Natural killer cell (primary cell): ENCODE results near the gene TGFB1. TPM values are rescaled to one million over a fixed set of nuclear protein-coding genes. Genes with fewer than 3 reads are reported as not detected.

Experiments used
- ATAC-seq, 3 donors: fragments of 150-1000 bp in 2 of 3; fragments of 200-7000 bp in 1 of 3; cut with Tn5 transposase; 1 replicate in 1 of 3; 2 replicates in 2 of 3; pipeline ENCODE4 v1.10.0; 2021; ENCODE audit warnings: mild to moderate bottlenecking in 2 of 3, moderate library complexity in 2 of 3
- DNase-seq, 2 donors: peaks; one replicate each; pipeline versions ENCODE4 v3.0.0 to v3.0.0-alpha.2; 2013 to 2021; ENCODE audit warnings: mixed read lengths in 1 of 2
- H3K27ac ChIP-seq: one replicate; pipeline ENCODE4 v1.5.1; 2013; ENCODE audit warnings: mild to moderate bottlenecking, low read length
- H3K27me3 ChIP-seq: one replicate; pipeline ENCODE4 v1.6.1; 2013; ENCODE audit warnings: low read length; ENCODE audit not compliant: control insufficient read depth, insufficient read depth
- H3K36me3 ChIP-seq: one replicate; pipeline ENCODE4 v1.6.1; 2013; ENCODE audit warnings: low read length; ENCODE audit not compliant: control insufficient read depth, insufficient read depth
- H3K4me1 ChIP-seq: one replicate; pipeline ENCODE4 v1.6.1; 2013; ENCODE audit warnings: low read length; ENCODE audit not compliant: control insufficient read depth, insufficient read depth
- H3K4me3 ChIP-seq: one replicate; pipeline ENCODE4 v1.5.1; 2013; ENCODE audit warnings: low read length
- H3K9me3 ChIP-seq: one replicate; pipeline ENCODE4 v1.6.1; 2013; ENCODE audit warnings: low read length; ENCODE audit not compliant: control insufficient read depth, insufficient read depth
- H3K27ac Mint-ChIP-seq, 2 donors: one replicate each; pipeline ENCODE4 v1.8.0; 2022; ENCODE audit warnings: mild to moderate bottlenecking in 2 of 2, mixed read lengths in 2 of 2, moderate library complexity in 1 of 2
- H3K27me3 Mint-ChIP-seq, 2 donors: one replicate each; pipeline ENCODE4 v1.8.0; 2022; ENCODE audit warnings: low read depth in 2 of 2, mixed read lengths in 2 of 2
- H3K36me3 Mint-ChIP-seq: one replicate; pipeline ENCODE4 v1.8.0; 2022; ENCODE audit warnings: mixed read lengths
- H3K4me1 Mint-ChIP-seq, 2 donors: one replicate each; pipeline ENCODE4 v1.8.0; 2022; ENCODE audit warnings: mixed read lengths in 2 of 2
- H3K4me3 Mint-ChIP-seq: one replicate; pipeline ENCODE4 v1.8.0; 2022; ENCODE audit warnings: mild to moderate bottlenecking, moderate library complexity, mixed read lengths
- H3K9me3 Mint-ChIP-seq, 2 donors: one replicate each; pipeline ENCODE4 v1.8.0; 2022; ENCODE audit warnings: mixed read lengths in 2 of 2
- CTCF ChIP-seq: fragments of 200-600 bp; IDR thresholded peaks from one replicate; pipeline ENCODE4 v1.8.0; 2022; ENCODE audit warnings: antibody characterized with exemption
- WGBS: methylation state at CpG from one replicate; pipeline ENCODE4 v1.1.7; 2013; ENCODE audit warnings: missing lambda C conversion rate; ENCODE audit not compliant: insufficient coverage; 5-methylcytosine and 5-hydroxymethylcytosine counted together
- intact Hi-C: fragments of 100-400 bp; cut with micrococcal nuclease; formaldehyde crosslinking; loops from one replicate; pipeline ENCODE4 v1.14.2; 2022
- total RNA-seq, 4 donors: library from RNA; stranded (reverse); fragments of 120-200 nt in 1 of 4; gene quantifications; one replicate each; pipeline versions ENCODE4 v1.2.3 to v1.2.4, GENCODE V29; 2013 to 2022

The TGFB1 gene
- total RNA-seq, 3 donors from 2014 or later (not counting 1 experiment from before 2014, with no cell fraction given), result 682 to 761 (median 729) TPM

DNA sequence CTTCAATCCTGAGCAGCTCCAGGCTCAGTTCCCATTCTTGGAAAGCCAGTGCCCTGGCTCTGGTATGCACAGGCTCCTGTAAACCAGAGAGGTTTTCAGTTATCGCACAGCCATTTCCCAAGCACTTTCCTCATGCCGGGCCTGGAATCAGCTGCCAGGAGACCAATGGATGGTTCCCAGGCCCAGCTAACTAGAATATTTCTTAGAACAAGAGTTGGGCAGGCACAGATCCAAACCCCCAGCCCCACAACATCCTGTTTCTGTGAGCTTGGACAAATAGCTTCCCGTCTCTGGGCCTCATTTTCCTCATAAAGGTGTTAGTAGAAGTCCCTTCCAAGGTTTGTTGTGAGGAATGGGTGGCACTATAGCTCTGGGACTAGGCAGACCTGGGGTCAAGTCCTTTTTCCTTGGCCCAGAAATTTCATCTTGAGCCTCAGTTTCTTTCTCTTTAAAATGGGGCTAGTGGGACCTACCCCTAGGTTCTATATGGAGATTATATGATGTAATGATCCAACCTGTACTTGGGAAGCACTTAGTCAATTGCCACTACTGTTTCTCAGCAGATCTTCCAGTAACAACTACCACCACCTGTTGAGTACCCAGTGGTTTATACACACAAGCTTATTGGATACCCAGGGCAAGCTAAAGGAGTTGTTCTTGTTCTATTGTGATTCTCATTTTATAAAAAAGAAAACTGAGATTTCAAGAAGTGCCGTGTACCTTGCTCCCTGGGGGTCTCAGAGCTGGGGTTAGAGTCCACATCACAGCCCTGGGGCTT, 48.8 kb downstream of the TGFB1 start:
- H3K36me3 ChIP-seq, result peaks cover 54% of the 10 kb centered on the region
- H3K27me3 ChIP-seq, result no peaks in the 10 kb centered on the region
- no peaks in the 10 kb centered on the region for H3K9me3 Mint-ChIP-seq
- H3K27ac ChIP-seq, result peak overlapping the region; percentile 97
- peaks cover 86 to 87% of the 10 kb centered on the region in 2 donors for H3K4me1 Mint-ChIP-seq
- intact Hi-C loops, result loop anchor here (5.0 to 10.0 kb wide), 2 partner anchors 47 to 480 kb away; partner anchors contain the start of gene TGFB1
- no peak for TF ChIP-seq CTCF
- peaks cover 94% of the 10 kb centered on the region for H3K4me1 ChIP-seq
- peak overlapping the region; percentile 53 for H3K4me3 Mint-ChIP-seq
- no peak for DNase-seq
- H3K27me3 Mint-ChIP-seq, result no peaks in the 10 kb centered on the region
- H3K36me3 Mint-ChIP-seq, result peaks cover 5% of the 10 kb centered on the region
- H3K4me3 ChIP-seq, result no peak overlapping the region
- no peak for ATAC-seq
- 94% methylated on average over 4 of the region's 4 CpGs for WGBS
- no peaks in the 10 kb centered on the region for H3K9me3 ChIP-seq
- H3K27ac Mint-ChIP-seq, result peak overlapping the region; percentile 91 to 94

GRCh38 chr19:41303954-41304353, 49.8 kb downstream of the TGFB1 start:
- H3K9me3 Mint-ChIP-seq, result no peaks in the 10 kb centered on the region
- 65% methylated on average over 12 of the region's 14 CpGs for WGBS
- peak overlapping the region; percentile 97 for H3K27ac ChIP-seq
- H3K36me3 ChIP-seq, result peaks cover 62% of the 10 kb centered on the region
- H3K9me3 ChIP-seq, result no peaks in the 10 kb centered on the region
- intact Hi-C loops, result loop anchor here (2.0 to 10.0 kb wide), 2 partner anchors 183 to 479 kb away; no protein-coding TSS in a partner anchor
- H3K36me3 Mint-ChIP-seq, result peaks cover 5% of the 10 kb centered on the region
- peak overlapping the region; percentile 91 to 94 for H3K27ac Mint-ChIP-seq
- no peak overlapping the region for H3K4me3 ChIP-seq
- H3K4me1 Mint-ChIP-seq, result peaks cover 86 to 91% of the 10 kb centered on the region in 2 donors
- peak overlapping the region; percentile 86 for H3K4me3 Mint-ChIP-seq
- DNase-seq, result peak; percentile 48 to 62
- H3K27me3 ChIP-seq, result no peaks in the 10 kb centered on the region
- peaks cover 95% of the 10 kb centered on the region for H3K4me1 ChIP-seq
- TF ChIP-seq CTCF, result no peak
- H3K27me3 Mint-ChIP-seq, result no peaks in the 10 kb centered on the region
- no peak for ATAC-seq

DNA sequence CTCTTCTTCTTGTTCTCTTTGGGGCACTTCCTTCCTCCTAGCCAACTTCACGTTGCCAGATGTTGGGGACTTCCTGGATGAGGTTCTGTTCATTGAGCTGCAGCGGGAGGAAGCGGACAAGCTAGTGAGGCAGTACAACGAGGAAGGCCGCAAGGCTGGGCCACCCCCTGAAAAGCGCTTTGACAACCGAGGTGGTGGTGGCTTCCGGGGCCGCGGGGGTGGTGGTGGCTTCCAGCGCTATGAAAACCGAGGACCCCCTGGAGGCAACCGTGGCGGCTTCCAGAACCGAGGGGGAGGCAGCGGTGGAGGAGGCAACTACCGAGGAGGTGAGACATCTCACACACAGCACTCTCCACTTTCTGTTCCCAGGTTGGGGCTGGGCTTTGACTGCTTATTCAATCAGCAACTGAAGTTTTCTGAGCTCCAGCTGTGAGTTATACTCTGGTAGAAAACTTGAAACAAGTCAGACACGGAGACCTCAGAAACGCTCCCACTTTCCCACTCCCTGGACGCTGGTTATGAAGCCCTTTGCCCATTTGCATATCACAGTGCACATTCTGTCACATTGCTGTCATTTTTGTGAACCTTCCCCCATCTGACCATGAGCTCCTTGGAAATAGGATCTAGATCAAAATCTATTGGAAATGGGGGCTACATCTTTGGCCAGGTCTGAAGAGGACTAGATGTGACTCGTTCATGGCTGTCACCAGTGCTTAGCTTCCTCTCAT, 50.9 kb downstream of the TGFB1 start:
- H3K9me3 ChIP-seq, result no peaks in the 10 kb centered on the region
- DNase-seq, result peak; percentile 85 to 86
- peak; percentile 59 to 81 (median 79) for ATAC-seq
- Mint-ChIP-seq H3K9me3 (no peaks in the 10 kb centered on the region), H3K27ac (peak overlapping the region; percentile 91 to 94), H3K4me1 (peaks cover 87 to 92% of the 10 kb centered on the region in 2 donors), H3K4me3 (peak overlapping the region; percentile 86), H3K36me3 (peaks cover 5% of the 10 kb centered on the region), H3K27me3 (no peaks in the 10 kb centered on the region)
- TF ChIP-seq CTCF, result no peak
- peak overlapping the region; percentile 97 for H3K27ac ChIP-seq
- H3K4me3 ChIP-seq, result peak overlapping the region; percentile 23
- H3K4me1 ChIP-seq, result peaks cover 95% of the 10 kb centered on the region
- intact Hi-C loops, result loop anchor here (1.0 to 10.0 kb wide), 3 partner anchors 39 to 478 kb away; no protein-coding TSS in a partner anchor
- peaks cover 67% of the 10 kb centered on the region for H3K36me3 ChIP-seq
- WGBS, result 28% methylated on average over 21 of the region's 21 CpGs
- H3K27me3 ChIP-seq, result no peaks in the 10 kb centered on the region
